NCI-H526 treated with DMSO at 0.1 percent for 48 hours (cell line): Measurements from ENCODE around the gene SLC44A5.
"Not testable (repeated sequence)": the region's sequence is repeated elsewhere in the genome, so short reads cannot be mapped to it uniquely, and the experiment has no call there.

Experiments
- DNase-seq: peaks from one replicate; lab custom pipeline; 2025; lab: John Stamatoyannopoulos, UW

SLC44A5 gene

DNA sequence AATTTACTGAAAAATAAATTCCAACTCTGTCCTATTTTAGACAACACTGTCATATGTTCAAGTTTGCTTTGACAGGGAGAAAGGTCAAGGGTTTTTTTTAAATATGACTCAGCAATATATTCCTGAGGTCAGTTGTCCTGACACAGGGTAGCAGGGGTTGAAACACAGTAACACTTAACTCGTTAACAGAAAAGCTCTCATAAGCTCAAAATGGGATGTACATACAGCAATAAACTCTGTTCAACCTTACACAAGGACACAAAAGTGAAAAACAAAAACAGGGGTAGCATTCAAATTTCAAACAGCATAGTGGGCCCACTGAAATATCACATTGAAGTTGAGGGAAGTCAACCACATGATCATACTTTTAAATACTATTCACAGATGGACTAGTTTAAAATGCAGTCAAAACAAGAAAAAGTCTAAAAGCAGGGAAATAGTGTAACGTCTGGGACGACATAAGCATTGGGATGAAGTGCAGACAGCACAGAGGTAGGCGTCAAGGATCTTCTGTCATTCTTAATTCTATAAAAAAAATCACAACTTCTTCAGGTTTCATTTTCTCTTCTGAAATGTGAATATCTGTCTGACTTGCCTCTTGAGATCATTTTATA, 89.9 kb downstream of the SLC44A5 start:
- DNase-seq = no peak

DNA sequence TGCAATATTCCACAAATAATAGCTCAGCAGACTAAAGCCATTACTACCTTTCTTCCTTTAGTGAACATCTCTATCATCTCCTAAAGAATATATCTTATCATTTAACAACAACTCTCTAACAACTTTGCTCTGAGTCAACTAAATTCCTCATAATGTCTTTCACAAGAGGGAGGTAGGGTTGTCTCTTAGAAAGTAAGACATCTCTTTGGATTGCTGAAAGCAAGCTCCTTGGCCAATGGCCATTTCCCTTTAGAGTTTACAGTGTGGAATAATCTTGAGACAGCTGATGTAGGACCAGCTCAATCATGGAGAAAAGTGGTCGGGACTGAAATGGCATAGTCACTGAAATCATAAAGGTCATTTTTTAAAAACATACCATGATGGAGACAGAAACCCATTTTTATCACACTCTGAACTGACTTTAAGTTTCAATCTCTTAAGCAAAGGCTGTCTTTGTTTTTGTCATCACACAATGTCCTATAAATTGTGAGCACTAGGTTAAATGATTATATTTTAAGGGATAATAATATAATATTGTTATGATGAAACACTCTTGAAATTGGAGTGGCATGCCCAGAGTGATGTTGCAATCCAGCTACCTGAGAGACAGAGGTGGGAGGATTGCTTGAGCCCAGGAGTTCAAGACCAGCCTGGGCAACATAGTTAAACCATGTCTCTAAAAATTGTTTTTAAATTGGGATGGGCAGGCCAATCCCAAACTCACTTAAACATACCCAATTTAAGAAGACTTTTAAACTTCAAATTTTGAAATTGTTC, 91.1 kb downstream of the SLC44A5 start:
- DNase-seq = no peak

DNA sequence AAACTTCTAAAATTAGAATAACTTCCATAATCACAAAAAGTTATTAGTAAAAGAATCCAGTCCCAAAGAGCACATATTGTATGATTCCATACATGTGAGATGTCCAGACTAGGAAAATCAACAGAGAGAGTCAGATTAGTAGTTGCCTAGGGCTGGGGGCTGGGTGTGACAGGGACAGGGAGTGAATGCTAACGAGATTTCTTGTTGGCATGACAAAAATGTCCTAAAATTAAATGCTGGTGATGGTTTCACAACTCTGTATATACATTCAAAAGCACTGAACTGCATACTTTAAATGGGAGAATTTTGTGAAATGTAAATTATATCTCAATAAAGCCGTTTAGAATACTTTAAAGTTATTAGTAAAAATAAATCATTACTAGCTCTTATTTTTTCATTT, 92.2 kb downstream of the SLC44A5 start:
- DNase-seq = no peak

DNA sequence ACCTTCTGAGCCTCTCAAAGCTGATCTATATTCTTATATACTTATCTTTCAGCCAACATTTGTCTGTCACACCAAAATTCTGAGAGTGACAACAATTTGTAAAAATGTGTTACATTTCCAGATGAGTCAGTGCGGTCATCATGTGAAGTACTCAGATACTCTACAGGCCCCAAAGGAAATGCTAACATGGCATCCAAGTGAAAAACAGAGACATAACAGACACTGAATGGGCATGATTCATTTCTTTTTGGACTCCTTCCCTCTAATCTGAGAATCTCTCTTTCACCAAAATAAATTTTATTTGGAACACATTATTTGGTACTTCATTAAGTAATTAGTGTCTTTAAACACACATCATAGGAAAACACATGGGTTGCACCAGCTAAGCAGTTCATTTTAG, 96.6 kb downstream of the SLC44A5 start:
- no peak for DNase-seq

DNA sequence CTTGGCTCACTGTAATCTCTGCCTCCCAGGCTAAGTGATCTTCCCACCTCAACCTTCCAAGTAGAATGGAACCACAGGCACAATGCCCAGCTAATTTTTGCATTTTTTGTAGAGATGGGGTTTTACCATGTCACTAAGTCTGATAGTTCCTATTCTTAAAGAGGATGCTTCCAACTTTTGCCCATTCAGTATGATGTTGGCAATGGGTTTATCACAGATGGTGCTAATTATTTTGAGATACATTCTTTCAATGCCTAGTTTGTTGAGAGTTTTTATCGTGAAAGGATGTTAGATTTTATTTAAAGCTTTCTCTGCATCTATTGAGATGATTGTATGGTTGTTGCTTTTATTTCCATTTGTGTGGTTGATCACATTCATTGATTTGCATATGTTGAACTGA, 103.9 kb downstream of the SLC44A5 start:
- DNase-seq = no peak

DNA sequence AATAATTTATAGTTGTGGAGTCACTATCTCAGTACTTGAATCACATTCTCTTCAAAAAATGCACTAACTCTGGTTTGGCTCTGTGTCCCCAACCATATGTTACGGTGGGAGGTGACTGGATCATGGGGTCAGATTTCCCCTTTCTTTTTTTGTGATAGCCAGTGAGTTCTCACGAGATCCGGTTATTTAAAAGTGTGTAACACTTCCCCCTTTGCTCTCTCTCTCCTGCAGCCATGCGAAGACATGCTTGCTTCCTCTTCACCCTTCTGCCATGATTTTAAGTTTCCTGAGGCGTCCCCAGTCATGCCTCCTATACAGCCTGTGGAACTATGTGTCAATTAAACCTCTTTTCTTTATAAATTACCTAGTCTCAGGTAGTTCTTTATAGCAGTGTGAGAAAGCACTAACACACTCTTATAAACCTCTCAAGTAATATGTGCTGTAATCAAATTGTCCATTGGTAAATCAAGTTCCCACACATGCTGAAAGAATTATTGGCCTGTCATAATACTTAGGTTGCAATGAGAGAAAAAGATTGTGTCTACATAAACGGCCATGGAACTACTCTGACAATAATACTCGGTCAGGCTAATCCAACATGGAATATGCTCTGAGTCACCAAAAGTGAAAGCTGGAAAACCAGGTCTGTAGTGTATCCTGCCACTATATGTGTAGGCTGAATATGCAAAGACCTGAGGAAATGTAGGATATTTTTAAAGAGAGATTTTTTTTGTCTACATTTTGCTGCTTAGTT, 107.5 kb downstream of the SLC44A5 start:
- DNase-seq = no peak

DNA sequence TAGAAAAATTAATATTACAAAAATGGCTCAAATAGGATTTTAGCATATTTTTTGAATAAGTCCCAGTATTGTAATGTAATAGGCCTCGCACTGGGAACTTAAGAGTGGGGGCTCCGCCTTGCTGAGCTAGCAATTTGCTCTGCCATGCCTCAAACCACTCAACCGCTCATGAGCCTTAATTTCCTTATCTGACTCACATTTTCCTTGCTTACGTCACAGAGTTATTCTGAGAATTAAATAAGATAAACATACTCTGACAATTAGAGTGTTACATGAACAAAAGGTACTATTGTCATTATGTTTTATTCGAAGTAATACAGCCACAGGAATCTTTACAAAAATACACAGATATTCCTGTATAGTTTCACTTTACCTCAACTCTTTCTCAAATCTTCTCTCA, 108.1 kb downstream of the SLC44A5 start:
- DNase-seq = no peak

DNA sequence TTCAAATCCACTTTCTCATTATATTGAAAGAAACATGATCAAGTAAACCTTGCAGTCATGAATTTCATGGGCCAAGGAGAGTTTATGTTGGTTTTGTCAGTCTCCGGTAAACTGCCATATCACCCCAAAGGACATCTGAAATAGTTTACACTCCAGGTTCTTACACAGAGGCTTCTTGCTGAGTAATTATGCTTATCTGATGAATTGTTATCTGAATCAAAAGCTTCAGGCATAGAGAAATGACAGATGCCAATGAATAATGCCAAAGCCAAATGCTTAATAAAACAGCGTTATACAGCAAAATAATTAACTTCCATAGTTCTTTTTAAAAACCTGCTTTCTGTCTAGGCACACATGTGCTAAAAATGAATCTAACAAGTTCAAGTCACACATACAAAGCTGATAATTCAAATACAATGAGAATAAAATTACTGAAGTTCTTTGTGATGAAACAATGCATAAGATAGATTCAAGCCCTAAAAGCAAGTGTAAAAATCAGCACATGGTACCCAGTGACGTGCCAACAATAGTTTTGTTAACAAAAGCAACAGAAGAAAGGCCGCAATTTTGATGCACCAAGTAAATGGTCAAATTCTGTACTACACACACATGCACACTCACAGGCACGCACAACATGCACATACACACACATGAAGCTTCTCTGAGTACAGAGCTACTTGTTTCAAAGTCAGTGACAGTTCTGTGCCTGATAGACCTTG, 109.2 kb downstream of the SLC44A5 start:
- no peak for DNase-seq

DNA sequence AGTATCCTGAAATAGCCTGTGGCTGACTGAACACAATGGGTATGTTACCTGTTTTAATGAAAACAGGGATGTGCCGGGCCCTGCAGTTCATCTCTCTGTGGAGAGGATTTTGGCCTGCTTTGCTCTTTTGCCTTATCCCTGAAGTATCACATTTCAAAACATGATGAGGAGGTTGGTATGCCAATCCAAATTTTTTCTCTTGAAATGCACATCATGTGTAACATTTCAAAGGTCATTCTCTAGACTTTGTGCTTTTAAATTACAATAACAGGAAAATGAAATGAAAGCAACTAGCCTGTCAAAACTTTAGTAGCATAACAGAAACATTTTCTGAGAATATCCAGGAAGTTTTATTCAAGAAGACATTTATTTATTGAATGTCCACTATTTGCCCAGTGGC, 118.9 kb downstream of the SLC44A5 start:
- DNase-seq = no peak

DNA sequence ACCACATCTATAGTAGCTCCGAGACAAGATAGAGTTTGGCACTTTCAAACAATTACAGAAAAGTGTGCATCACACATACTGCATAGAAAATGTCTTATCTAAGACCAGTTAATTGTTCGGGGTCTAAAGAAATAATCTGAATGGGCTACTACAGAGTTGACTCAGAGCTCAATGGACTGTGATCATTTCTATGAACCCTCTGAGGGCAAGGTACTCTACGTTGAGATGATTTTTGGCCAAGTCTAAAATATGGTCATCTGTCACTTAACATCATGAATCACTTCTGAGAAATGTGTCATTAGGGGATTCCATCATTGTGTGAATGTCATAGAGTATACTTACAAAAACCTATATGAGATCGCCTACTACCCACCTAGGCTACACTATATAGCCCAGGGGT, 123.5 kb downstream of the SLC44A5 start:
- DNase-seq = no peak

DNA sequence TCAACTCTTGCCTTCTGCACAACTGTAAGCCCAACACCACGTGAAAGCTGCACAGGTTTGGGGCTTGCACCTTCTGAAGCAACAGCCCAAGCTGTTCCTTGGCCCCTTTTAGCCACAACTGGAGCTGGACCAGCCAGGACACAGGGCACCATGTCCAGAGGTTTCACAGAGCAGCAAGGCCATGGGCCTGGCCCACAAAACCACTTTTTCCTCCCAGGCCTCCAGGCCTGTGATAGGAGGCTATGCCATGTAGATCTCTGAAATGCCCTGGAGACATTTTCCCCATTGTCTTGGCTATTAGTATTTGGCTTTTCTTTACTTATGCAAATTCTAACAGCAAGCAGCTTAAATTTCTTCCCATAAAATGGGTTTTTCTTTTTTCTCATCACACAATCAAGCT, 126.1 kb downstream of the SLC44A5 start:
- no peak for DNase-seq

DNA sequence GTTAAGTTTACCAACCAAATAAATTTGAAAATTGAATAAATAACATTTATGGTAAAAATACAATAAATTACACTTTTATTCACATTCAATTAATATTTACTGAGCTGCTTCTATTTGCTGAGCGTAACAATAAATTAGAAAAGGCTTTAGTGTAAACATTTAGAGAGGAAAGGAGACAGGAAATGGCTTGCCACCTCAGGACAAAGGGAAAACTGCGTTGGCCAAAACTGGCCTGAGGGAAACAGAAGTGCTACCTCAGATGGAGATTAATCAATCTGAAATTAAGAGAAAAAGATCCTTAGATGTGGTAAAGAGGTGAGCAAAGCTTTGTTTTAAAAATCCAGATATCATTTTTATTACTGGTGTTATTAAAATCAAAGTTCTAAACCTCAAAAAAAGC, 128.0 kb downstream of the SLC44A5 start:
- DNase-seq = no peak

DNA sequence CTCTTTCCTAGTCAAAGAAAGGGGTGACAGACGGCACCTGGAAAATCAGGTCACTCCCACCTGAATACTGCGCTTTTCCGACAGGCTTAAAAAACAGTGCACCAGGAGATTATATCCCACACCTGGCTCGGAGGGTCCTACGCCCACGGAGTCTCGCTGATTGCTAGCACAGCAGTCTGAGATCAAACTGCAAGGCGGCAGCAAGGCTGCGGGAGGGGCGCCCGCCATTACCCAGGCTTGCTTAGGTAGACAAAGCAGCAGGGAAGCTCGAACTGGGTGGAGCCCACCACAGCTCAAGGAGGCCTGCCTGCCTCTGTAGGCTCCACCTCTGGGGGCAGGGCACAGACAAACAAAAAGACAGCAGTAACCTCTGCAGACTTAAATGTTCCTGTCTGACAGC, 134.4 kb downstream of the SLC44A5 start:
- DNase-seq = not testable (repeated sequence)

DNA sequence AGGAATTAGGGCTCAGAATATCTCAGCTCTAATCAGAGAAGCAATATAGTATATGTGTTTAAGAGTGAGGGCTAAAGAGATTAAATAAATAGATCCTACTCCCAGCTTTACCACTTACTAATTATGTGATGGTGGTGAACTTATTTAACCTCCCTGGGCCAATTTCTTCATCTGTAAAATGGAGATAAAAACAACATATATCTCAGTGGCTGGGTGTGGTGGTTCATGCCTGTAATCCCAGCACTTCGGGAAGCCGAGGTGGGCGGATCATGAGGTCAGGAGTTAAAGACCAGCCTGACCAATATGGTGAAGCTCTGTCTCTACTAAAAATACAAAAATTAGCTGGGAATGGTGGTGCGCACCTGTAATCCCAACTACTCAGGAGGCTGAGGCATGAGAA, 135.2 kb downstream of the SLC44A5 start:
- no peak for DNase-seq

DNA sequence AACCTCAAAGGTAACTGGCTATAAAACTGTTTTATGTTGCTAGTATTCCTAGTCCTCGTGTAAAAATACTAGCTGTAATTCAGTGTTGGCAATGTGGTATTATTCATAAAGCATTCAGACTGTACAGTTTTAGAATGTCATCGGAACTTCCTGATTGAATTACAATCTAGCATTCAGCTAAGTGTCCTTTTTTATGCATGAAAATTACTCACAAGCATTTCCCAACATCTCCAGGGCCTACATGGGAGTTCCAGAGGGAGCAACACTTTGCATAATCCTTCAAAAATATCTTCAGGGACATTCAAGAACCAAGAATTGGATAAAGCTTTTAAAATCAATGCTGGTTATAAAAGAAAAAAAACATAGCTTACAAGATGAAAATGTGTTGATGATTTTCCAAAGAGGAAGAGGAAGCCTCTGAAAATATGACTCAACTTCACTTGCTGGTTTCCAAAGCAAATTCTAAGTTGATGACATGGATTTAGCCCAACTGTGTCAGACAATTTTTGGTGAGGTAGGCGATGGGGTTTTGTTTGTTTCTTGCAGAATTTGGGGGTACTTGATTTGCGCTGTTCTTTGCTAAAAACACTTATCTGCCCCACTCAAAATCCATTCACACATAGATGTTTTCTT, 137.8 kb downstream of the SLC44A5 start:
- no peak for DNase-seq

DNA sequence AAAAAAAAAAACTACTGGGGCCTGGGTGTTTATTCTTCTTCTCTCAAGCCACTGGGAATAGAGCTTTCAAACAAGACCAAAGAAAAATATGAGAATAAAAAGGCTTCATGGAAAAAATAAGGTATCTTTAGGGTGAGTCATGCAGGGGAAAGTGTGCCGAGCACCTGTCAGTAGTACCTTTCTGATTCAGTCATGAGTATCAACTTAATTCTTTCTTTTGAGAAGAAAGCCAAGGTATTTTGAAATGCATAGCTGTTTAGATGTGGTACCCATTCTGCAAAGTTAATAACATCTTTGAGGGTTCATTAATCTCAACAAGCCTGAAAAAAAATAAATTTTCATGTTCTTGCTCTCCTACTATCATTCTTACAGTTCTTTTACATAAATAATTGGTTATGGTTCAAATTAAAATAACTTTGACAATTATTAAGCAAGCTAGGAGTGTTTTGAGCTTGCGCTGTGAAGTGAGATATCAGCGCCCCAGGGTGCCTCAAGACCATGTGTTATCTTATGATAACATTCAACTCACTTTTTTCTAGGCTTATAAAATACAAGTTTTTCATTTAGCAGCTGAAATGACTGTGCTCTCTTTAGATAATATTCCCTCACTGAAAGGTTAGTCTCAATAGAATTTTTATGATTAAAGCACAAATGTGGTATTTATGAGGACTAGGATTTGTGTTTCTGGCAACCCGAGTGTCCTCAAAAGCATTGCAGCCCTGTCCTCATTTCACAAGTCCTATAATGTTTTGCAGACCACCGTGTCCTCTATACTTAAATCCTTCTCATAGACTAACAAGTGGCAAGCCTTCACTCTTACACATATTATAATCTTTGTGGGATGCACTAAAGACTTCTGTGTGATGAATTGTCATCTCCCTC, 138.6 kb downstream of the SLC44A5 start:
- DNase-seq = no peak

DNA sequence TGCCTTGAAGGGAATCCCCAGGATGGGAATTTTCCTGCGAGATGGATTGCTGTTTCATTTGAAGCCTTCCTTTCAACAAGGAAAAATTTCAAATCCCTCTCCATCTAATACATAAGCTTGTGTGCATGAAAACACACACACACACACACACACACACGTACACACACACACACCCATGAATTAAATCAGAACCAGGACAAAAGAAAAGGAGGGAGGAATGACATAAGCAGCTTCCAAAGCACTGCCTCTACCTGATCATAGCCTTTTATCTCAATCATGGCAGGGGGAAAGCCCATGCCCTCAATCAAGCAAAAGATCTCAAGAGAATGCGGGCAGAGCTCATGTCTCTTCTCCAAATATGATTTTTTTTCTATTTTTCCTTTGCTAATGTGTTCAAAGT, 139.7 kb downstream of the SLC44A5 start:
- no peak for DNase-seq

DNA sequence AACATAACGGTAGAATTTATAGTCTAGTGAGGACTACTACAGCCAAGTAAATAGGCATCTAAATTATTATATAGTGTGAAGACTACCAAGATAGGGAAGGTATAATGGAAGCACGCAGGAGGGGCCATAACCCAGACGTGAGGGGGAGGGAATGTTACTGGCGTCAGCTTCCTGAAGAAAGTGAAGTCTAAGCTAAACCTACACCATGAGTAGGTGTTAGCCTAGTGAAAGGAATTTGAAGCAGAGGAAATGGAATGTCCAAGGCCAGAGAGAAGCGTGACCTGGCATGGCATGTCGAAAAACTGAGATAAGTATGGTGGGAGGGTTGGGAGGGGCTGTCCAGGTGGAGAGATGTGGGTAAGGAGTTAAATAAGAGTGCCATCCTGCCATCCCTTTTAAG, 140.5 kb downstream of the SLC44A5 start:
- no peak for DNase-seq

DNA sequence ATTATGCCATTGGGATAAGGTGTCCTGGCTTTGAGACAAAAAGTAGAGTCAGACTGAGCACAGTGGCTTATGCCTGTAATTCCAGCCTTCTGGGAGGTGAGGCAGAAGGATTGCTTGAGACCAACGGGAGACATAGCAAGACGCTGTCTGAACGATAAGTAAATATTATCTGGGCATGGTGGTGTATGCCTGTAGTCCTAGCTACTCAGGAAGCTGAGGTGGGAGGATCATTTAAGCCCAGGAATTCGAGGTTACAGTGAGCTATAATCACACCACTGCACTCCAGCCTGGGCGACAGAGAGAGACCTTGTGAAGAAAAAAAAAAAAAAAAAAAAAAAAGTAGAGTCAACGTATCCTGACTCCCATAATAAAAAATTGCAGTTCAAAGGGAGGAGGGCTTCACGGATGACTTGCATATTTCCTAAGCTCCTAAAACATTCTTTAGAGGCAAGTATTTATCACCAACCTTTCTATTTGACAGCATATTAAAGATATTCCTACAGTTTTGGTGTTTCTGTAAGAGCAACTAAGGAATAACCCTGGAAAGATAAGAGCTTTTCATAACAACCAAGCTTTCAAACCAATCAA, 141.2 kb downstream of the SLC44A5 start:
- DNase-seq = no peak

DNA sequence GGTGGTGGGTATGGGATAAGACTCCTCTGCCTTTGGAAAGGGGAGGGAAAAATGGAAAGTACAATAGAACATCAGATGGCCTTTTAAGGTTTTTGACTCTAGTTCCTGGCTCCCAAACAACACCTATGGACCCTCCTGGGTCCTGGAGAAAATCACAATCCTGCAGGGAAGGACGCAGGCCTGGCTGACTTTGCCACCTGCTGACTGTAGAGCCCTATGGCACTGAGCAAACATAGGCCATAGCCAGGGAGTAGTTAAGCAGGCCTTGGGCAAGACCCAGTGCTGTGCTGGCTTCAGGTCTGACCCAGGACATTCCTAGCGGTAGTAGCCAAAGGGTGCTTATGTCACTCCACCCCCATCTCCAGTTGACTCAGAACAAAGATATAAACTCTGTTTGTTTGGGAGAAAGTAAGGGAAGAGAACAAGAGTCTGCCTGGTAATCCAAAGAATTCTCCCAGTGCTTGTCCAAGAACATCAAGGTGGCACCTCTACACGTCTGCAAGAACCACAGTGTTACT, 149.0 kb downstream of the SLC44A5 start:
- no peak for DNase-seq
